Uterus (tissue), 2 donors: ENCODE measurements around the gene TMEM129.

ENCODE experiments used
- CTCF ChIP-seq, 4 experiments: fragments of 200-600 bp in 2 of 4; fragments of 450-650 bp in 2 of 4; sonication (generic) in 2 of 4; IDR thresholded peaks; one replicate each; pipeline ENCODE4 v1.5.1; 2016 to 2019; ENCODE audit warnings: antibody characterized with exemption in 4 of 4, mild to moderate bottlenecking in 2 of 4, moderate library complexity in 1 of 4
- POLR2A ChIP-seq, 2 donors: fragments of 450-650 bp; IDR thresholded peaks; one replicate each; pipeline ENCODE4 v1.6.1; 2016; ENCODE audit warnings: antibody characterized with exemption in 2 of 2, mild to moderate bottlenecking in 1 of 2, moderate library complexity in 1 of 2

GRCh38 chr4:1766106-1767060 lies 45.3 kb upstream of the TMEM129 start:
- TF ChIP-seq CTCF (IDR thresholded peaks at IDR 0.05): no peak
- TF ChIP-seq POLR2A (IDR thresholded peaks at IDR 0.05): no peak
